ENCODE data around the gene SAG. TPM values are rescaled to one million over a fixed set of nuclear protein-coding genes. Genes with fewer than 3 reads are reported as not detected.
A peak's percentile ranks its signal among the peaks of the same experiment; 100 is the strongest.
"Not testable (repeated sequence)": the region's sequence is repeated elsewhere in the genome, so short reads cannot be mapped to it uniquely, and the experiment has no call there.

Gene SAG
- total RNA-seq, 1 experiment from 2014 or later = not detected

GRCh38 chr2:233354500-233354924 lies 46.9 kb downstream of the SAG start:
- no peak for DNase-seq (ENCODE audit: low read depth)

GRCh38 chr2:233354971-233355574 lies 47.5 kb downstream of the SAG start:
- DNase-seq (ENCODE audit: low read depth) = no peak

- DNase-seq (ENCODE audit: low read depth) = no peak
Observed at GRCh38 chr2:233355916-233356315, 48.3 kb downstream of the SAG start.

- DNase-seq (ENCODE audit: low read depth) = no peak
Observed at GRCh38 chr2:233356546-233357308, 49.1 kb downstream of the SAG start.

GRCh38 chr2:233358335-233358734 lies 50.7 kb downstream of the SAG start:
- DNase-seq (ENCODE audit: low read depth) = no peak

GRCh38 chr2:233358947-233359346 lies 51.3 kb downstream of the SAG start:
- no peak for DNase-seq (ENCODE audit: low read depth)

- DNase-seq (ENCODE audit: low read depth) = no peak
Observed at GRCh38 chr2:233359823-233360222, 52.2 kb downstream of the SAG start.

- DNase-seq (ENCODE audit: low read depth) = no peak
Observed at GRCh38 chr2:233360771-233361176, 53.2 kb downstream of the SAG start.

GRCh38 chr2:233361297-233361696 lies 53.7 kb downstream of the SAG start:
- DNase-seq (ENCODE audit: low read depth) = no peak

GRCh38 chr2:233362742-233363141 lies 55.1 kb downstream of the SAG start:
- DNase-seq (ENCODE audit: low read depth) = no peak

- DNase-seq (ENCODE audit: low read depth) = no peak
Observed at GRCh38 chr2:233363744-233364235, 56.2 kb downstream of the SAG start.

GRCh38 chr2:233365861-233366520 lies 58.4 kb downstream of the SAG start:
- no peak for DNase-seq (ENCODE audit: low read depth)

GRCh38 chr2:233367586-233367985 lies 60.0 kb downstream of the SAG start:
- DNase-seq (ENCODE audit: low read depth) = no peak

GRCh38 chr2:233368756-233369155 lies 61.1 kb downstream of the SAG start:
- DNase-seq (ENCODE audit: low read depth) = no peak

GRCh38 chr2:233369462-233369861 lies 61.8 kb downstream of the SAG start:
- DNase-seq (ENCODE audit: low read depth) = no peak

GRCh38 chr2:233369897-233370685 lies 62.5 kb downstream of the SAG start:
- DNase-seq (ENCODE audit: low read depth) = no peak

- peak; percentile 73 for DNase-seq (ENCODE audit: low read depth)
Observed at GRCh38 chr2:233371641-233372040, 64.0 kb downstream of the SAG start.

GRCh38 chr2:233372855-233373254 lies 65.2 kb downstream of the SAG start:
- DNase-seq (ENCODE audit: low read depth) = no peak

- DNase-seq (ENCODE audit: low read depth) = peak; percentile 95
Observed at GRCh38 chr2:233373316-233373715, 65.7 kb downstream of the SAG start.

GRCh38 chr2:233374776-233375175 lies 67.2 kb downstream of the SAG start:
- not testable (repeated sequence) for DNase-seq (ENCODE audit: low read depth)

- DNase-seq (ENCODE audit: low read depth) = no peak
Observed at GRCh38 chr2:233375490-233376314, 68.1 kb downstream of the SAG start.

Data from LHCN-M2 (cell line).